ENCODE measurements around the gene RBM33. TPM values are rescaled to one million over a fixed set of nuclear protein-coding genes. Genes with fewer than 3 reads are reported as not detected.

The RBM33 gene
- total and polyA plus RNA-seq, 2 donors from 2014 or later: 9.8 to 78.7 TPM

- Histone ChIP-seq H3K4me1 (ENCODE audit: control insufficient read depth in 2 of 3, insufficient read depth in 2 of 3, low read depth in 1 of 3, low read length in 3 of 3) (peaks cover 0 to 4% (median 0%) of the 10 kb centered on the region in 3 donors), H3K9ac (ENCODE audit: low read length in 3 of 3) (no peak overlapping the region), H3K27me3 (ENCODE audit: control insufficient read depth, insufficient read depth, low read length) (no peaks in the 10 kb centered on the region), H3K9me3 (ENCODE audit: control insufficient read depth in 2 of 3, insufficient read depth in 1 of 3, low read length in 3 of 3) (peaks cover 0 to 3% (median 0%) of the 10 kb centered on the region in 3 donors), H3K27ac (ENCODE audit: low read depth in 2 of 2, low read length in 2 of 2) (no peak overlapping the region), H3K36me3 (ENCODE audit: control insufficient read depth in 2 of 3, insufficient read depth in 3 of 3, low read length in 3 of 3) (peaks cover 3 to 11% (median 6%) of the 10 kb centered on the region in 3 donors), H3K4me3 (ENCODE audit: low read length in 3 of 3) (no peak overlapping the region)
- FAIRE-seq (no peak), DNase-seq (no peak)
- TF ChIP-seq CTCF (IDR thresholded peaks at IDR 0.05; ENCODE audit: borderline replicate concordance, extremely low read depth, insufficient read depth): no peak
- intact Hi-C loops (cut with DNase I): no loop called here
Observed at GRCh38 chr7:155759740-155760430, 115.4 kb downstream of the RBM33 start.

- intact Hi-C loops (cut with DNase I): no loop called here
- TF ChIP-seq CTCF (IDR thresholded peaks at IDR 0.05; ENCODE audit: borderline replicate concordance, extremely low read depth, insufficient read depth): no peak
- FAIRE-seq (no peak), DNase-seq (no peak)
- Histone ChIP-seq H3K9me3 (ENCODE audit: control insufficient read depth in 2 of 3, insufficient read depth in 1 of 3, low read length in 3 of 3) (peaks cover 0 to 3% (median 0%) of the 10 kb centered on the region in 3 donors), H3K36me3 (ENCODE audit: control insufficient read depth in 2 of 3, insufficient read depth in 3 of 3, low read length in 3 of 3) (peaks cover 3 to 24% (median 15%) of the 10 kb centered on the region in 3 donors), H3K4me3 (ENCODE audit: low read length in 3 of 3) (no peak overlapping the region), H3K27ac (ENCODE audit: low read depth in 2 of 2, low read length in 2 of 2) (no peak overlapping the region), H3K4me1 (ENCODE audit: control insufficient read depth in 2 of 3, insufficient read depth in 2 of 3, low read depth in 1 of 3, low read length in 3 of 3) (peaks cover 0 to 4% (median 0%) of the 10 kb centered on the region in 3 donors), H3K27me3 (ENCODE audit: control insufficient read depth, insufficient read depth, low read length) (no peaks in the 10 kb centered on the region), H3K9ac (ENCODE audit: low read length in 3 of 3) (no peak overlapping the region)
Observed at GRCh38 chr7:155761162-155761561, 116.7 kb downstream of the RBM33 start.

GRCh38 chr7:155762036-155762435, 117.6 kb downstream of the RBM33 start:
- H3K27ac ChIP-seq (ENCODE audit: low read depth in 2 of 2, low read length in 2 of 2): no peak overlapping the region

More at GRCh38 chr7:155762036-155762435, 117.6 kb downstream of the RBM33 start:
- peaks cover 0 to 4% (median 0%) of the 10 kb centered on the region in 3 donors for H3K4me1 ChIP-seq (ENCODE audit: control insufficient read depth in 2 of 3, insufficient read depth in 2 of 3, low read depth in 1 of 3, low read length in 3 of 3)
- intact Hi-C loops (cut with DNase I): no loop called here
- DNase-seq: no peak
- H3K27me3 ChIP-seq (ENCODE audit: control insufficient read depth, insufficient read depth, low read length): no peaks in the 10 kb centered on the region
- no peak for FAIRE-seq
- peaks cover 3 to 31% (median 20%) of the 10 kb centered on the region in 3 donors for H3K36me3 ChIP-seq (ENCODE audit: control insufficient read depth in 2 of 3, insufficient read depth in 3 of 3, low read length in 3 of 3)
- H3K4me3 ChIP-seq (ENCODE audit: low read length in 3 of 3): no peak overlapping the region
- no peak overlapping the region for H3K9ac ChIP-seq (ENCODE audit: low read length in 3 of 3)
- H3K9me3 ChIP-seq (ENCODE audit: control insufficient read depth in 2 of 3, insufficient read depth in 1 of 3, low read length in 3 of 3): peaks cover 0 to 3% (median 0%) of the 10 kb centered on the region in 3 donors
- no peak for TF ChIP-seq CTCF (IDR thresholded peaks at IDR 0.05; ENCODE audit: borderline replicate concordance, extremely low read depth, insufficient read depth)
